Middle frontal gyrus (tissue), 1 donor: ENCODE results near the gene TSC22D4.
A peak's percentile ranks its signal among the peaks of the same experiment; 100 is the strongest.
"Not testable (repeated sequence)": the region's sequence is repeated elsewhere in the genome, so short reads cannot be mapped to it uniquely, and the experiment has no call there.

Source experiments
- DNase-seq: peaks from one replicate; pipeline ENCODE4 v3.0.0-alpha.2; 2015; ENCODE audit warnings: low spot score; ENCODE audit errors: extremely low spot score

Gene TSC22D4

GRCh38 chr7:100472854-100473499 lies 6.0 kb downstream of the TSC22D4 start:
- no peak for DNase-seq

- DNase-seq = no peak
Observed at GRCh38 chr7:100472121-100472851, 6.7 kb downstream of the TSC22D4 start.

DNA sequence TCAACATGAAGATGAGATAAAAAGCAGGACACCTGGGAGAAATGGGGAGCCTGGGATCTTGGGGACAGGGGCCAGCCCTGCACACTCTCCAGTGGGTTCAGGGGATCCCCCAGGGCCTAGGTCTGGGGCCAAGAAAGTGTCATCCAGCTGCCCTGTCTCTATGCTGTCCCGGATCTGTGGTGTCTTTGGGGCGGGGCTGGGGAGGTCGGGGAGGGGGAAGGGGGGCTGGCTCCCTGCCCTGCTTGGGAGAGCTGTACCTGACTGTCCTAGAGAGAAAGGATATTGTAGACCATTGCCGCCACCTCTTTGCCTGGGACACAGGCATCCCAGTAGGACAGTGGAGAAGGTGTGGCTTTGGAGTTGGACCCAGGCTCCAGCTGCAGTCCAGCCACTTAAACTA lies 8.0 kb downstream of the TSC22D4 start:
- DNase-seq = no peak

- peak; percentile 67 for DNase-seq
Observed at GRCh38 chr7:100469227-100470044, 9.6 kb downstream of the TSC22D4 start.

DNA sequence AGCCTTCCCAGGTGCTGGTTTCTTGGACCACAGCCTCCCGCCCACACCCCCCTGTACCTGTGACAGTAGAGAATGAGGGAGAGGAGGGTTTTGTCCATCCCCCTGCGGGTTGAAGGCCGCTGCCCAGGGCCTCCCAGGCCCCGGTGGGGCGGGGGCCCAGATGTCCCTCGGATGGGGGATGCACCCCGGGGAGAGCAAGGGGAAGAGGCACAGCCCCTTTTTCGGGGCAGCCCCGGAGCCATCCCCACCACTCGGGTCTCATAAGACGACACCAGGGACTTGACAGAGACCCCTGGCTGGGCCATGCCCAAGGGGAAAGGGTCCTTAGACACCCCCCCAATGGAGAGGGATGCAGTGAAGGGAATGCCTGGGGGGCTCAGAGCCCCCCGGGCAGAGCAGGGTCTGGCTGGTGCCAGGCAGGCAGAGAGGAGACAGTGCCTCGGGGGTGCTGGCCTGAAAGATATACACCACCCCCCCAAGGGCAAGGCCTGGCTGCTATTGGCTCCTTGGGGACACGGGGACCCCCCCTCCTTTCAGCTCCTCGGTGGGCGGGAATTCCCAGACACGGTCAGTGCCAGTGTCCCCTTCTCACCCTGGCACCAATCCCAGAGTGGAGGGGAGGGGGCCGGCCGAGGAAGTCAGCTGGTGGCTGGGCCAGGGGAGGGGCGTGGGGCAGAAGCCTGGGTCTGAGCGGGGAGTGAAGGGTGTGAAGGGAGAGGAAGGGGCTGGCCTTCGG lies 11.2 kb downstream of the TSC22D4 start:
- DNase-seq = peak; percentile 82

DNA sequence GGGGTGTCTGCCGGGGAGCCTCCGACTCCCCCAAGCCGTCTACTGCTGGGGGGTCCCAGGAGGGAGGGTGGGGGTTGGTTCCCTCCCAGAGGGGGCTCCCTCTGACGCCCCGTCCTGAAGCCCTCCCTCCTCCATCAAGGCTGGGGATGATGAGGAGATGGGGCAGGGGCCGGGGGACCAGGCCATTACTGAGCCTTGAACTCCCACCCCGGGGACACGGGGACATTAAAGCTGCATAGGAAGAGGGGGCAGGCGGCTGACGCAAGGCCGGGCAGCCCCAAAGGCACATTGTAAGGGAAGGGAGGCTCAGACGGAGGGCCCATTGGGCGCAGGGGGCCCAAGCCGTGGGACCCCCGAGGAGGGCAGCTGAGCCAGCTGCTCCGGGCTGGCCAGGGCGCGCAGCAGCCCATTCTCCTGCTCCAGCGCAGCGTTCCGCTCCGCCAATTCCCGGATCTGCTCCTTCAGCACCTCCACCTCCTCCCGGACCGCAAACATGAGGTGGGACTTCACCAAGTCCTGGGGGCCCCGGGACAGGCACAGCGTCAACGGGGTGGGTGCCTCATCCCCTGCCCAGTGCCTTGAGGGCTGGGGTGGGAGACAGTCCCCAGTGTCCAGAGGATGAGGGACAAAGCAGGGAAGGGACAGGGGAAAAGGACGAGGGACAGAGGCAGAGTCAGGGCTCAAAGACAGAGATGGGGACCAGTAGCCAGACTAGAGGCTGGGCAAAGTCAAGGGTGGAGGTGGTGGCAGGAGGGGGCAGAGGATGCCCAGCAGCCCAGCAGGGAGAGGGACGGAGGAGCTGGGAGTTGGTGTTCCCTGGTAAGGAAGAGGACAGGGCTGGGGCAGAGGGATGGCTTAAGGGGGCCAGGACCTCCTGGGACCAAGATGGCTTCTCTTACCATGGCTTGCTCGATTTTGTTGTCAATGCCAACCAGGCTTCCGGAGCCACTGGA lies 12.1 kb downstream of the TSC22D4 start:
- DNase-seq = no peak

GRCh38 chr7:100465702-100466311 lies 13.2 kb downstream of the TSC22D4 start:
- peak; percentile 82 for DNase-seq

GRCh38 chr7:100465299-100465698 lies 13.7 kb downstream of the TSC22D4 start:
- DNase-seq = no peak

GRCh38 chr7:100464791-100465190 lies 14.2 kb downstream of the TSC22D4 start:
- DNase-seq = no peak

- no peak for DNase-seq
Observed at GRCh38 chr7:100464210-100464660, 14.8 kb downstream of the TSC22D4 start, which contains the start of gene SPACDR. Gene SPACDR, minus strand, starts transcription at chr7:100464260. Its CDS starts 235 bp downstream, at chr7:100464025.

DNA sequence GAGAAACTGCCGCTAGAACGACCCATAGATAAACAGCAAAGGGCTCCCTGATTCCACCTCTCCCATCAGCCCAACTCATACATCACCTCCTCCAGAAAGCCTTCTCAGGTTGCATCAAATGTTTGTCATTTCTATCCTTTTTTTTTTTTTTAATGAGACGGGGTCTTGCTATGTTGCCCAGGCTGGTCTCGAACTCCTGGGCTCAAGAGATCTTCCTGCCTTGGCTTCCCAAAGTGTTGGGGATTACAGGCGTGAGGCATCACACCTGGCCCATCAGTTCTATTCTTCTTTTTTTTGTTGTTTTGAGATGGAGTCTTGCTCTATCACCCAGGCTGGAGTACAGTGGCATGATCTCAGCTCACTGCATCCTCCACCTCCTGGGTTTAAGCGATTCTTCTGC lies 22.0 kb downstream of the TSC22D4 start:
- DNase-seq = no peak

DNA sequence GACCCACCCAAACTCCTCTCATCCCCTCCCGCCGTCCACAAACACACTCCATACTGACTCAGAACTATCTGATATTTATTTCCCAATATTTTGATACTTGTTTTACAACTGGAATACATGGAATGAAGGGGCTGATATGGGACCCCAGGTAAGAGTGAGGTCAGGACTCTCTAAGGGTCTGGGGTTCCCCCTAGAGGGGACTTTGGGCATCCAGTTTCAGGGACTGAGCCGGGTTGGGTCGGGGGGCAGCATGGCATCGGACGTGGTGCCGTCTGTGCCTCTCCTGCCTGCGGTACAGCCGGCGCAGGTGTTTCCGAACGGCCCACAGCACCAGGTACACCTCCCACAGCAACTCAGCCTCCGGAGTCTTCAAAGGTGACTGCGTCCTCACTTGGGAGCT lies 22.5 kb downstream of the TSC22D4 start:
- no peak for DNase-seq

DNA sequence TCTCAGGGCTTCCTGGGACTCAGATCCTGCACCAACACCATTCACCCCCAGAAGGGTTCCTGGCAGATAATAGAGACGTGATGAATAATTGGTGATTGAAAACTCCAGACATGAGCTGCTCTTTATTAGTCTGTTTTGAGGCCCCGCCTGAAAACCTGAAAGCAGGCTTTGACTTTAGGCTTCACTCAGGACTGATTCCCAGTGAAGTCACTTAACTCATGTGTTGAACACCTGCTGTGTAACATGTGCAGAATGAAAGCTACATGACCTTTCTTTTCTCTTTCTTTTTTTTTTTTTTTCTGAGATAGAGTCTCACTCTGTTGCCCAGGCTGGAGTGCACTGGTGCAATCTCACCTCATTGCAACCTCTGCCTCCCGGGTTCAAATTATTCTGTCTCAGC lies 23.8 kb downstream of the TSC22D4 start:
- no peak for DNase-seq

DNA sequence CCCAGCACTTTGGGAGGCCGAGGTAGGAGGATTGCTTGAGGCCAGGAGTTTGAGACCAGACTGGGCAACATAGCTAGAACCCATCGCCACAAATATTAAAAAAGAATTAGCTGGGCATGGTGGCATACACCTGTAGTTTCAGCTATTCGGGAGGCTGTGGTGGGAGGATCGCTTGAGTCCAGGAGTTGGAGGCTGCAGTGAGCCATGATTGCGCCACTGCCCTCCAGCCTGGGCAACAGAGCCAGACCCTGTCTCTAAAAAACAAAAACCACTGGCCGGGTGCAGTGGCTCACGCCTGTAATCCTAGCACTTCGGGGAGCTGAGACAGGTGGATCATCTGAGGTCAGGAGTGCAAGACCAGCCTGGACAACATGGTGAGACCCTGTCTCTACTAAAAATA lies 25.2 kb downstream of the TSC22D4 start:
- DNase-seq = not testable (repeated sequence)

- no peak for DNase-seq
Observed at GRCh38 chr7:100452513-100452912, 26.5 kb downstream of the TSC22D4 start.

DNA sequence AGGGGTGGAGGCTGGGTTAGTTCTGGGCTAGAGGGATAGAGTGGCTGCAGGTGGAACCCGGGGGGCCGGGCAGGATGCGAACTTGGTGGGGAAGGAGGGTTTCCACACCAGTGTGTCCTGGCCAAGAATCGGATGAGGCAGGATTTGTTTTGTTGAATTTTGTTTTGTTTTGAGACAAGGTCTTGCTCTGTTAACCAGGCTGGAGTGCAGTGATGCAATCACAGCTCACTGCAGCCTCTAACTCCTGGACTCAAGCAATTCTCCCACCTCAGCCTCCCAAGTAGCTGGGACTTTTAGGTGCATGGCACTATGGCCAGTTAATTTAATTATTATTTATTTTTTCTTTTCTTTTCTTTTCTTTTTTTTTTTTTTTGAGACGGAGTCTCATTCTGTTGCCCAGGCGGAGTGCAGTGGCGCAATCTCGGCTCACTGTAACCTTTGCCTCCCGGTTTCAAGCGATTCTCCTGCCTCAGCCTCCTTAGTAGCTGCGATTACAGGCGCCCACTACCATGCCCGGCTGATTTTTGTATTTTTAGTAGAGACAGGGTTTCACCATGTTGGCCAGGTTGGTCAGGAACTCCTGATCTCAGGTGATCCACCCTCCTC lies 29.7 kb downstream of the TSC22D4 start:
- DNase-seq = no peak

DNA sequence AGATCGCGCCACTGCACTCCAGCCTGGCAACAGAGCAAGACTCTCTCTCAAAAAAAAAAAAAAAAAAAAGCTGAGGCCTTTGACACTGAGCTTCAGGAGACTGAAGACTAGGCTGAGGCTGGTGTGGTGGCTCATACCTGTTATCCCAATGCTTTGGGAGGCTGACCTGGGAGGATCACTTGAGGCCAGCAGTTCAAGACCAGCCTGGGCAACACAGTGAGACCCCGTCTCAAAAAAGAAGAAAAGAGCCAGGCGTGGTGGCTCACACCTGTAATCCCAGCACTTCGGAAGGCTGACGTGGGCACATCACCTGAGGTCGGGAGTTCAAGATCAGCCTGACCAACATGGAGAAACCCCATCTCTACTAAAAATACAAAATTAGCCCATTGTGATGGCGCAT lies 31.7 kb downstream of the TSC22D4 start:
- DNase-seq = not testable (repeated sequence)

- DNase-seq = no peak
Observed at GRCh38 chr7:100446040-100446439, 33.0 kb downstream of the TSC22D4 start.
